Thymus (tissue), 11 donors: ENCODE data around the gene ZP3. TPM values are rescaled to one million over a fixed set of nuclear protein-coding genes. Genes with fewer than 3 reads are reported as not detected.
"Not testable (repeated sequence)": the region's sequence is repeated elsewhere in the genome, so short reads cannot be mapped to it uniquely, and the experiment has no call there.

Experiments used
- DNase-seq, 9 donors: peaks; one replicate each; pipeline ENCODE4 v3.0.0-alpha.2; 2013; ENCODE audit warnings: low spot score in 9 of 9, low read depth in 6 of 9, missing footprints in 1 of 9
- H3K27ac ChIP-seq, 2 donors: one replicate each; pipeline ENCODE4 v1.5.1; 2013; ENCODE audit warnings: control low read depth in 1 of 2, low read depth in 1 of 2, low read length in 1 of 2, mild to moderate bottlenecking in 1 of 2, moderate library complexity in 1 of 2
- H3K27me3 ChIP-seq, 2 donors: one replicate each; pipeline ENCODE4 v1.5.1; 2013; ENCODE audit warnings: low read length in 1 of 2; ENCODE audit not compliant: control insufficient read depth in 2 of 2, insufficient read depth in 1 of 2
- H3K36me3 ChIP-seq, 2 donors: one replicate each; pipeline ENCODE4 v1.5.1; 2013; ENCODE audit warnings: low read length in 1 of 2, mild to moderate bottlenecking in 1 of 2, moderate library complexity in 1 of 2; ENCODE audit not compliant: control insufficient read depth in 2 of 2, insufficient read depth in 2 of 2
- H3K4me1 ChIP-seq, 2 donors: one replicate each; pipeline ENCODE4 v1.5.1; 2013; ENCODE audit warnings: low read length in 2 of 2; ENCODE audit not compliant: control insufficient read depth in 2 of 2, insufficient read depth in 2 of 2
- H3K4me3 ChIP-seq, 2 donors: one replicate each; pipeline ENCODE4 v1.5.1; 2013; ENCODE audit warnings: low read length in 2 of 2, control low read depth in 1 of 2, mild to moderate bottlenecking in 1 of 2
- H3K9me3 ChIP-seq, 2 donors: one replicate each; pipeline ENCODE4 v1.5.1; 2013; ENCODE audit warnings: low read length in 1 of 2, mild to moderate bottlenecking in 1 of 2; ENCODE audit not compliant: control insufficient read depth in 2 of 2, insufficient read depth in 1 of 2
- WGBS: extraction: QIAGEN DNeasy Blood & Tissue Kit; methylation state at CpG from one replicate; pipeline ENCODE4 v1.1.7; 2013; 5-methylcytosine and 5-hydroxymethylcytosine counted together
- polyA plus RNA-seq: library from polyadenylated mRNA; stranded (reverse); fragments of 200-250 nt; gene quantifications from one replicate; pipeline ENCODE4 v1.2.3, GENCODE V29; 2013
- total RNA-seq: library from RNA; stranded (reverse); fragments of 120-200 nt; gene quantifications from one replicate; pipeline ENCODE4 v1.2.4, GENCODE V29; 2013
- donor health status: healthy.

Gene ZP3
- total and polyA plus RNA-seq, 2 donors: 1.6 to 2.3 TPM

GRCh38 chr7:76417654-76418310 is 7.0 kb upstream of the ZP3 start:
- H3K9me3 ChIP-seq, H3K4me3 ChIP-seq, H3K4me1 ChIP-seq, H3K36me3 ChIP-seq, H3K27me3 ChIP-seq, DNase-seq, H3K27ac ChIP-seq: not testable (repeated sequence)
- 97% methylated on average over 10 of the region's 10 CpGs for WGBS

GRCh38 chr7:76421097-76421496 is 3.7 kb upstream of the ZP3 start:
- not testable (repeated sequence) for H3K27me3 ChIP-seq, DNase-seq, H3K27ac ChIP-seq, H3K9me3 ChIP-seq, H3K36me3 ChIP-seq, H3K4me3 ChIP-seq
- 91% methylated on average over 6 of the region's 6 CpGs for WGBS
- peaks cover 0 to 11% of the 10 kb centered on the region in 2 donors for H3K4me1 ChIP-seq

- no peak overlapping the region for H3K4me3 ChIP-seq
- H3K4me1 ChIP-seq: peaks cover 0 to 11% of the 10 kb centered on the region in 2 donors
- H3K9me3 ChIP-seq: no peaks in the 10 kb centered on the region
- no peaks in the 10 kb centered on the region for H3K36me3 ChIP-seq
- DNase-seq: no peak
- WGBS: 94% methylated on average over 15 of the region's 15 CpGs
- no peak overlapping the region for H3K27ac ChIP-seq
- H3K27me3 ChIP-seq: peaks cover 0 to 3% of the 10 kb centered on the region in 2 donors
Observed at GRCh38 chr7:76423666-76424412, 911 bp upstream of the ZP3 start.

GRCh38 chr7:76425156-76425555 is 406 bp downstream of the ZP3 start:
- Histone ChIP-seq H3K36me3 (no peaks in the 10 kb centered on the region), H3K27ac (no peak overlapping the region), H3K4me3 (no peak overlapping the region), H3K27me3 (peaks cover 0 to 3% of the 10 kb centered on the region in 2 donors), H3K4me1 (peaks cover 0 to 11% of the 10 kb centered on the region in 2 donors), H3K9me3 (no peaks in the 10 kb centered on the region)
- no peak for DNase-seq
- WGBS: 96% methylated on average over 9 of the region's 9 CpGs

GRCh38 chr7:76425558-76425957 is 808 bp downstream of the ZP3 start:
- peaks cover 0 to 11% of the 10 kb centered on the region in 2 donors for H3K4me1 ChIP-seq
- not testable (repeated sequence) for H3K27me3 ChIP-seq, H3K27ac ChIP-seq, H3K36me3 ChIP-seq, DNase-seq, H3K4me3 ChIP-seq, H3K9me3 ChIP-seq
- WGBS: 93% methylated on average over 4 of the region's 4 CpGs

GRCh38 chr7:76426246-76426645 is 1.5 kb downstream of the ZP3 start:
- Histone ChIP-seq H3K27ac (no peak overlapping the region), H3K4me1 (peaks cover 0 to 11% of the 10 kb centered on the region in 2 donors), H3K4me3 (no peak overlapping the region), H3K27me3 (peaks cover 0 to 3% of the 10 kb centered on the region in 2 donors), H3K36me3 (no peaks in the 10 kb centered on the region), H3K9me3 (no peaks in the 10 kb centered on the region)
- 95% methylated on average over 4 of the region's 4 CpGs for WGBS
- DNase-seq: no peak

- no peak for DNase-seq
Observed at GRCh38 chr7:76427635-76428034, 2.9 kb downstream of the ZP3 start.

GRCh38 chr7:76428149-76428823 is 3.5 kb downstream of the ZP3 start:
- Histone ChIP-seq H3K36me3 (no peaks in the 10 kb centered on the region), H3K4me3 (no peak overlapping the region), H3K27ac (no peak overlapping the region), H3K4me1 (peaks cover 0 to 11% of the 10 kb centered on the region in 2 donors), H3K9me3 (no peaks in the 10 kb centered on the region), H3K27me3 (peaks cover 0 to 3% of the 10 kb centered on the region in 2 donors)
- DNase-seq: no peak
- WGBS: 98% methylated on average over 13 of the region's 13 CpGs

More at GRCh38 chr7:76427635-76428034, 2.9 kb downstream of the ZP3 start:
- no peaks in the 10 kb centered on the region for H3K36me3 ChIP-seq
- no peak overlapping the region for H3K27ac ChIP-seq
- no peaks in the 10 kb centered on the region for H3K9me3 ChIP-seq
- H3K4me3 ChIP-seq: no peak overlapping the region
- WGBS: 93% methylated on average over 5 of the region's 5 CpGs
- H3K27me3 ChIP-seq: peaks cover 0 to 3% of the 10 kb centered on the region in 2 donors
- peaks cover 0 to 11% of the 10 kb centered on the region in 2 donors for H3K4me1 ChIP-seq
